ENCODE data around the gene RNFT2. TPM values are rescaled to one million over a fixed set of nuclear protein-coding genes. Genes with fewer than 3 reads are reported as not detected.

Gene RNFT2
- total RNA-seq, 1 donor from 2014 or later, result 2.6 TPM

GRCh38 chr12:116879509-116880212 is 141.5 kb downstream of the RNFT2 start:
- Histone ChIP-seq H3K27ac (no peak overlapping the region), H3K4me3 (no peak overlapping the region), H3K9me3 (no peaks in the 10 kb centered on the region), H3K36me3 (no peaks in the 10 kb centered on the region), H3K4me1 (peaks cover 29% of the 10 kb centered on the region), H3K27me3 (peaks cover 81% of the 10 kb centered on the region)
- DNase-seq (no peak), ATAC-seq (no peak)
- TF ChIP-seq CTCF (IDR thresholded peaks at IDR 0.05), result no peak
- intact Hi-C loops (cut with DNase I), result no loop called here

GRCh38 chr12:116880213-116880816 is 142.2 kb downstream of the RNFT2 start:
- no peak for TF ChIP-seq CTCF (IDR thresholded peaks at IDR 0.05)
- no peak for ATAC-seq
- H3K4me3 ChIP-seq, result peak overlapping the region; percentile 21
- intact Hi-C loops (cut with DNase I), result no loop called here
- H3K4me1 ChIP-seq, result peaks cover 29% of the 10 kb centered on the region
- no peaks in the 10 kb centered on the region for H3K9me3 ChIP-seq
- H3K27ac ChIP-seq, result no peak overlapping the region
- H3K27me3 ChIP-seq, result peaks cover 79% of the 10 kb centered on the region
- no peaks in the 10 kb centered on the region for H3K36me3 ChIP-seq
- DNase-seq, result no peak

GRCh38 chr12:116880817-116881324 is 142.8 kb downstream of the RNFT2 start:
- Histone ChIP-seq H3K27ac (no peak overlapping the region), H3K36me3 (no peaks in the 10 kb centered on the region), H3K9me3 (no peaks in the 10 kb centered on the region), H3K4me3 (peak overlapping the region; percentile 21), H3K4me1 (peaks cover 29% of the 10 kb centered on the region), H3K27me3 (peaks cover 77% of the 10 kb centered on the region)
- no peak for TF ChIP-seq CTCF (IDR thresholded peaks at IDR 0.05)
- peak; percentile 74 for ATAC-seq
- intact Hi-C loops (cut with DNase I), result no loop called here
- peak; percentile 69 for DNase-seq

GRCh38 chr12:116881325-116881876 is 143.3 kb downstream of the RNFT2 start, which contains the start of gene HRK:
HRK (minus strand) TSS chr12:116881441; CDS start chr12:116881307, 134 bp downstream.
- intact Hi-C loops (cut with DNase I), result no loop called here
- H3K36me3 ChIP-seq, result no peaks in the 10 kb centered on the region
- no peak for TF ChIP-seq CTCF (IDR thresholded peaks at IDR 0.05)
- H3K27ac ChIP-seq, result no peak within 1 kb of the TSS
- no peak for ATAC-seq
- peaks cover 29% of the 10 kb centered on the region for H3K4me1 ChIP-seq
- peak within 1 kb of the TSS; percentile 23 for H3K4me3 ChIP-seq
- no peaks in the 10 kb centered on the region for H3K9me3 ChIP-seq
- peaks cover 72% of the 10 kb centered on the region for H3K27me3 ChIP-seq
- DNase-seq, result no peak

GRCh38 chr12:116881877-116882507 is 143.9 kb downstream of the RNFT2 start:
- intact Hi-C loops (cut with DNase I), result no loop called here
- Histone ChIP-seq H3K9me3 (no peaks in the 10 kb centered on the region), H3K4me1 (peaks cover 29% of the 10 kb centered on the region), H3K27me3 (peaks cover 67% of the 10 kb centered on the region), H3K4me3 (no peak overlapping the region), H3K27ac (no peak overlapping the region), H3K36me3 (no peaks in the 10 kb centered on the region)
- ATAC-seq, result no peak
- TF ChIP-seq CTCF (IDR thresholded peaks at IDR 0.05), result no peak
- DNase-seq, result no peak

Measured in upper lobe of right lung (tissue), 1 donor.